Nephron progenitor cell (in vitro differentiated cells): ENCODE results near the gene GATA5.

Experiments
- DNase-seq: peaks from one replicate; pipeline ENCODE4 v3.0.0; 2021
- H3K27ac Mint-ChIP-seq: 2 replicates; pipeline ENCODE4 v1.8.0; 2021; ENCODE audit warnings: mild to moderate bottlenecking, moderate library complexity, mixed read lengths
- H3K27me3 Mint-ChIP-seq: 2 replicates; pipeline ENCODE4 v1.8.0; 2021; ENCODE audit warnings: mild to moderate bottlenecking, low read depth, mixed read lengths; ENCODE audit not compliant: poor library complexity
- H3K36me3 Mint-ChIP-seq: 2 replicates; pipeline ENCODE4 v1.8.0; 2021; ENCODE audit warnings: low read depth, mixed read lengths
- H3K4me1 Mint-ChIP-seq: 2 replicates; pipeline ENCODE4 v1.8.0; 2021; ENCODE audit warnings: mixed read lengths
- H3K4me3 Mint-ChIP-seq: 2 replicates; pipeline ENCODE4 v1.8.0; 2021; ENCODE audit warnings: mild to moderate bottlenecking, moderate library complexity, mixed read lengths
- H3K9me3 Mint-ChIP-seq: 2 replicates; pipeline ENCODE4 v1.8.0; 2021; ENCODE audit warnings: mild to moderate bottlenecking, moderate library complexity, mixed read lengths
- CTCF ChIP-seq: fragments of 200-600 bp; sonication (generic); IDR thresholded peaks from 2 replicates; pipeline ENCODE4 v1.5.0; 2021; ENCODE audit warnings: antibody characterized with exemption

GATA5 gene

GRCh38 chr20:62472138-62472940 is 3.5 kb downstream of the GATA5 start:
- no peaks in the 10 kb centered on the region for H3K36me3 Mint-ChIP-seq
- H3K27me3 Mint-ChIP-seq: peaks cover 36% of the 10 kb centered on the region
- peaks cover 41% of the 10 kb centered on the region for H3K4me1 Mint-ChIP-seq
- H3K27ac Mint-ChIP-seq: peak overlapping the region; percentile 75
- H3K9me3 Mint-ChIP-seq: no peaks in the 10 kb centered on the region
- TF ChIP-seq CTCF: no peak
- DNase-seq: no peak
- H3K4me3 Mint-ChIP-seq: peak overlapping the region; percentile 32

DNA sequence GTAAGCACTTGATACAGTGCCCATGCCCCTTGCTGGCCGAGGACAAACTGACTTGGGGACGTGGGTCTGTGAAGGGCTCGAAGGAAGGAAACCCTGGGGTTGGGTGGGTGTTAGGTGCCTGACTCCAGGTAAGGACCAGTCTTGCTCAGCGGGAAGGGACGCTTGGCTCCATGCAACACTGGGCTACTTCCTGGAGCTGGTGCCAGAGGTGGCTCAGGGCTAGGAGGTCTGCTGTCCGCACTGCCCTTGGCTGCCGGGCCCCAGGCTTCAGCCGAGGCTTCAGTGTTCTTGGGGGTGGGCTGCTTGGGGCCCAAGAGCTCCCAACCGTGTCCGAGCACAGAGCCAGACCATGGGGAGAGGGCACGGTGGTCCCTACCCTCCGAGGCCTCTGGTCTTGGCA is 5.3 kb downstream of the GATA5 start:
- Mint-ChIP-seq H3K4me3 (peak overlapping the region; percentile 46), H3K4me1 (peaks cover 40% of the 10 kb centered on the region), H3K36me3 (no peaks in the 10 kb centered on the region), H3K9me3 (no peaks in the 10 kb centered on the region), H3K27me3 (peaks cover 23% of the 10 kb centered on the region), H3K27ac (no peak overlapping the region)
- no peak for TF ChIP-seq CTCF
- DNase-seq: no peak

DNA sequence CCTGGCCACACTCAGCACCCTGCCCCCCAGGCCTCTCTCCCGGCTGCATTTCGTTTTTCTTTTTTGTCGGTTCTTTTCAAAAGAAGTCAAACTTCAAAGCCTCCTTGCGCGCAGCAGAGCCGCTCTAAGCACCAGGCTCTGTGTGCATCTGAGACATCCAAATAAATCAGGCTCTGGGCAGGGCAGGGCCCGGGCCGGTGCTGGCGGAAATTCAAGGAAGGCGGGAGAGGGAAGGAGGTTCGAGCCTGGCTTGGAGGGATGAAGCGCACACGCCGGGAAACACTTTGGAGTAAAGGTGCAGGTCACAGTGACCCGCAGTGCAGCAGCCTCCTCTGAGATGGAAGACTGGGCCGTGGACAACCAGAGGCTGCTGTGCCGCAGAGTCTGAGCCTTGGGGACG is 5.8 kb downstream of the GATA5 start:
- H3K27me3 Mint-ChIP-seq: peaks cover 19% of the 10 kb centered on the region
- no peaks in the 10 kb centered on the region for H3K9me3 Mint-ChIP-seq
- TF ChIP-seq CTCF: no peak
- peak overlapping the region; percentile 14 for H3K27ac Mint-ChIP-seq
- H3K36me3 Mint-ChIP-seq: no peaks in the 10 kb centered on the region
- DNase-seq: peak; percentile 50
- peak overlapping the region; percentile 46 for H3K4me3 Mint-ChIP-seq
- H3K4me1 Mint-ChIP-seq: peaks cover 40% of the 10 kb centered on the region

DNA sequence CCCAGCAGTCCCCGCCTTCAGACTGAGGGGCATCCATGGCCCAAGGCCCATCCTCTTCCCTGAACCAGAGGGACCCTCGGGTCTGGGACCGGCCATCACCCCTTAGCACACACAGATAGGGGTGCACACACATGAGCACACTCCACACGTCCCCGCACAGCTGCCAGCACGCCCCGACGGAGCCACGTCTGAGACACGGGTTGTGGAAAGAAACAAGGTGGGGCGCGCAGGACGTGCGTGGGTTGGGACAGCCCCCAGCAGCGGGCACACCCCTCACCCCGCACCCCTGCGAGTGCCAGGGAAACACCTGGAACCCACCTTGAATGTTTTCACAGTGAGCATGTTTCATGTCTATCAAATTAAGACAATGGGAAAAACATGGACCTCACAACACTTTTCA is 6.4 kb downstream of the GATA5 start:
- peaks cover 41% of the 10 kb centered on the region for H3K4me1 Mint-ChIP-seq
- TF ChIP-seq CTCF: no peak
- H3K4me3 Mint-ChIP-seq: no peak overlapping the region
- H3K9me3 Mint-ChIP-seq: no peaks in the 10 kb centered on the region
- DNase-seq: no peak
- no peak overlapping the region for H3K27ac Mint-ChIP-seq
- peaks cover 15% of the 10 kb centered on the region for H3K27me3 Mint-ChIP-seq
- no peaks in the 10 kb centered on the region for H3K36me3 Mint-ChIP-seq

- TF ChIP-seq CTCF: no peak
- no peak for DNase-seq
- Mint-ChIP-seq H3K27me3 (peaks cover 5% of the 10 kb centered on the region), H3K4me3 (no peak overlapping the region), H3K36me3 (no peaks in the 10 kb centered on the region), H3K9me3 (no peaks in the 10 kb centered on the region), H3K27ac (no peak overlapping the region), H3K4me1 (peaks cover 38% of the 10 kb centered on the region)
These were observed 8.8 kb downstream of the GATA5 start for GRCh38 chr20:62466806-62467537.
